ENCODE measurements around the gene OSBP2. TPM values are rescaled to one million over a fixed set of nuclear protein-coding genes. Genes with fewer than 3 reads are reported as not detected.

OSBP2 gene
- total RNA-seq, 1 donor from 2014 or later = 15.1 TPM

GRCh38 chr22:30902496-30903357, 208.1 kb downstream of the OSBP2 start:
- no peak for DNase-seq
- no peak for ATAC-seq (ENCODE audit: poor library complexity)
- intact Hi-C loops (cut with DNase I) = no loop called here

- no peak for DNase-seq
- intact Hi-C loops (cut with DNase I) = no loop called here
- ATAC-seq (ENCODE audit: poor library complexity) = no peak
These were observed 209.3 kb downstream of the OSBP2 start for GRCh38 chr22:30903876-30904460.

- ATAC-seq (ENCODE audit: poor library complexity) (no peak), DNase-seq (no peak)
- intact Hi-C loops (cut with DNase I) = no loop called here
These were observed 211.1 kb downstream of the OSBP2 start for GRCh38 chr22:30905696-30906341.

GRCh38 chr22:30906411-30906810, 211.7 kb downstream of the OSBP2 start:
- ATAC-seq (ENCODE audit: poor library complexity) = no peak
- DNase-seq = no peak
- intact Hi-C loops (cut with DNase I) = no loop called here

GRCh38 chr22:30906946-30907345, 212.3 kb downstream of the OSBP2 start:
- intact Hi-C loops (cut with DNase I) = no loop called here
- ATAC-seq (ENCODE audit: poor library complexity) (no peak), DNase-seq (no peak)

- no peak for ATAC-seq (ENCODE audit: poor library complexity)
- intact Hi-C loops (cut with DNase I) = no loop called here
- no peak for DNase-seq
These were observed 213.4 kb downstream of the OSBP2 start for GRCh38 chr22:30908051-30908461.

GRCh38 chr22:30909306-30909705, 214.6 kb downstream of the OSBP2 start:
- ATAC-seq (ENCODE audit: poor library complexity) (no peak), DNase-seq (no peak)
- intact Hi-C loops (cut with DNase I) = no loop called here

- ATAC-seq (ENCODE audit: poor library complexity) (no peak), DNase-seq (no peak)
- intact Hi-C loops (cut with DNase I) = no loop called here
These were observed 215.7 kb downstream of the OSBP2 start for GRCh38 chr22:30910358-30910757.

GRCh38 chr22:30918761-30919160, 224.1 kb downstream of the OSBP2 start:
- intact Hi-C loops (cut with DNase I) = no loop called here
- no peak for ATAC-seq (ENCODE audit: poor library complexity)
- no peak for DNase-seq

- DNase-seq = no peak
- intact Hi-C loops (cut with DNase I) = loop anchor here (5.0 to 10.0 kb wide), 2 partner anchors 153 to 295 kb away; no protein-coding TSS in a partner anchor
- ATAC-seq (ENCODE audit: poor library complexity) = no peak
These were observed 225.3 kb downstream of the OSBP2 start for GRCh38 chr22:30919973-30920372.

- intact Hi-C loops (cut with DNase I) = loop anchor here (5.0 to 10.0 kb wide), 2 partner anchors 153 to 296 kb away; no protein-coding TSS in a partner anchor
- peak; percentile 75 for ATAC-seq (ENCODE audit: poor library complexity)
These were observed 225.7 kb downstream of the OSBP2 start for GRCh38 chr22:30920407-30920806.

GRCh38 chr22:30921108-30921507, 226.4 kb downstream of the OSBP2 start:
- ATAC-seq (ENCODE audit: poor library complexity) (no peak), DNase-seq (no peak)
- intact Hi-C loops (cut with DNase I) = loop anchor here (5.0 to 10.0 kb wide), 2 partner anchors 154 to 296 kb away; no protein-coding TSS in a partner anchor

More at GRCh38 chr22:30920407-30920806, 225.7 kb downstream of the OSBP2 start:
- DNase-seq = peak; percentile 91

GRCh38 chr22:30922151-30922611, 227.5 kb downstream of the OSBP2 start:
- ATAC-seq (ENCODE audit: poor library complexity) = peak; percentile 74
- peak; percentile 83 for DNase-seq
- intact Hi-C loops (cut with DNase I) = loop anchor here (5.0 to 10.0 kb wide), 2 partner anchors 155 to 297 kb away; no protein-coding TSS in a partner anchor

- intact Hi-C loops (cut with DNase I) = loop anchor here (5.0 to 10.0 kb wide), 2 partner anchors 156 to 299 kb away; no protein-coding TSS in a partner anchor
- no peak for ATAC-seq (ENCODE audit: poor library complexity)
- DNase-seq = no peak
These were observed 228.7 kb downstream of the OSBP2 start for GRCh38 chr22:30923168-30923900.

- DNase-seq (no peak), ATAC-seq (ENCODE audit: poor library complexity) (no peak)
- intact Hi-C loops (cut with DNase I) = loop anchor here (10.0 kb wide), 1 partner anchor 301 kb away; no protein-coding TSS in a partner anchor
These were observed 231.0 kb downstream of the OSBP2 start for GRCh38 chr22:30925667-30926066.

- no peak for ATAC-seq (ENCODE audit: poor library complexity)
- intact Hi-C loops (cut with DNase I) = loop anchor here (10.0 kb wide), 1 partner anchor 302 kb away; no protein-coding TSS in a partner anchor
- no peak for DNase-seq
These were observed 232.0 kb downstream of the OSBP2 start for GRCh38 chr22:30926706-30927105.

- ATAC-seq (ENCODE audit: poor library complexity) (no peak), DNase-seq (no peak)
- intact Hi-C loops (cut with DNase I) = loop anchor here (10.0 kb wide), 1 partner anchor 303 kb away; no protein-coding TSS in a partner anchor
These were observed 233.1 kb downstream of the OSBP2 start for GRCh38 chr22:30927806-30928205.

GRCh38 chr22:30928401-30928800, 233.7 kb downstream of the OSBP2 start:
- intact Hi-C loops (cut with DNase I) = loop anchor here (10.0 kb wide), 1 partner anchor 304 kb away; no protein-coding TSS in a partner anchor
- DNase-seq = no peak
- ATAC-seq (ENCODE audit: poor library complexity) = no peak

All from Right ventricle myocardium superior (tissue), 1 donor.